ENCODE data around the gene KLF1. TPM values are rescaled to one million over a fixed set of nuclear protein-coding genes. Genes with fewer than 3 reads are reported as not detected.
A peak's percentile ranks its signal among the peaks of the same experiment; 100 is the strongest.

The KLF1 gene
- polyA plus RNA-seq, 1 donor from 2014 or later, result not detected

DNA sequence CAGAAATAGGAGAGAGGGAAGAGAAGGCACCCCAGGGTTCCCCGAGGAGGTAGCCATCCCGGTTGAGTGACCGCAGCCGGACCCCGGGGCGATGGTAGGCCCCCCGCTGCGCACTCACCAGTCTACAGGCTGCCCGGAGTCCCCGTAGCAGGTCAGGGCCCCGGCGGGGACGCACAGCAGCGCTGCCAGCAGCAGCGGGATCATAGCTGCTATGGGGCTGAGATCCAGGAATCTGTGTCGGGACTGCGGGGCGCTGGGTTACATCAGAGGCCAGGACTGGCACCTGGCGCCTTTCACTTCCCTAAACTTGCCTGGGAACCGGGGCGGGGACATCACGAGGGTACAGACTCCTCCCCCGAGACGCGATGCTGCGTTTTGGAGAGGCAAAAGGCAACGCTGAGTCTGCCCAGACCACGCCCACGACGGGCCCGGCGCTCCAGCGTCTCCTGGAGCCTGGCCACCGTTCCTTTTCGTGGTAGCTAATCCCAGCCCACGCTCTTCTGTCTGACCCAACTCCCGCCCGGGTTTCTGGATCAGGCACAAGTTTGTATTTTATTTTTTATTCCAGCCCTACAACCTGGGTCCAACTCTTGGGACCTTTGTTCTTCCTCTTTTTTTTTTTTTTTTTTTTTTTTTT lies 5.7 kb downstream of the KLF1 start, which contains the start of gene DNASE2:
TSS of gene DNASE2 (minus strand) at position 278 of the 637 bp plus-strand sequence. CDS start at position 204, 74 bp downstream.
- Histone ChIP-seq H3K27ac (ENCODE audit: low read length) (no peak within 1 kb of the TSS), H3K9me2 (ENCODE audit: insufficient read depth, low read length) (no peaks in the 10 kb centered on the region), H2AFZ (ENCODE audit: low read depth, low read length) (no peak within 1 kb of the TSS), H3K79me2 (replicated peaks; ENCODE audit: insufficient read depth, low read length) (no peaks in the 10 kb centered on the region), H3K9ac (ENCODE audit: low read length) (peak within 1 kb of the TSS; percentile 16), H3K4me3 (ENCODE audit: low read length) (peak within 1 kb of the TSS; percentile 59), H3K4me2 (ENCODE audit: low read length) (no peak within 1 kb of the TSS), H3K27me3 (ENCODE audit: insufficient read depth, low read depth, low read length) (peaks cover 42% of the 10 kb centered on the region), H4K20me1 (ENCODE audit: insufficient read depth) (no peaks in the 10 kb centered on the region), H3K36me3 (ENCODE audit: insufficient read depth, low read length) (no peaks in the 10 kb centered on the region), H3K9me3 (ENCODE audit: low read length) (no peaks in the 10 kb centered on the region), H3F3A (ENCODE audit: insufficient read depth, low read length, poor library complexity, severe bottlenecking) (no peaks in the 10 kb centered on the region)
- TF ChIP-seq EP300 (conservative IDR thresholded peaks at IDR 0.05; ENCODE audit: poor library complexity, severe bottlenecking) (no peak), RAD21 (conservative IDR thresholded peaks at IDR 0.05) (no peak), TAF1 (IDR thresholded peaks at IDR 0.05; ENCODE audit: low read depth) (no peak), POLR2AphosphoS5 (IDR thresholded peaks at IDR 0.05) (no peak), REST (IDR thresholded peaks at IDR 0.05; ENCODE audit: borderline replicate concordance) (no peak), MXI1 (conservative IDR thresholded peaks at IDR 0.05; ENCODE audit: poor library complexity, severe bottlenecking) (no peak), SMC3 (conservative IDR thresholded peaks at IDR 0.05; ENCODE audit: poor library complexity) (no peak), EZH2 (IDR thresholded peaks at IDR 0.05; ENCODE audit: borderline replicate concordance, insufficient read depth, low read length, poor library complexity, severe bottlenecking) (no peak)
- TF ChIP-seq, protein P1, sequence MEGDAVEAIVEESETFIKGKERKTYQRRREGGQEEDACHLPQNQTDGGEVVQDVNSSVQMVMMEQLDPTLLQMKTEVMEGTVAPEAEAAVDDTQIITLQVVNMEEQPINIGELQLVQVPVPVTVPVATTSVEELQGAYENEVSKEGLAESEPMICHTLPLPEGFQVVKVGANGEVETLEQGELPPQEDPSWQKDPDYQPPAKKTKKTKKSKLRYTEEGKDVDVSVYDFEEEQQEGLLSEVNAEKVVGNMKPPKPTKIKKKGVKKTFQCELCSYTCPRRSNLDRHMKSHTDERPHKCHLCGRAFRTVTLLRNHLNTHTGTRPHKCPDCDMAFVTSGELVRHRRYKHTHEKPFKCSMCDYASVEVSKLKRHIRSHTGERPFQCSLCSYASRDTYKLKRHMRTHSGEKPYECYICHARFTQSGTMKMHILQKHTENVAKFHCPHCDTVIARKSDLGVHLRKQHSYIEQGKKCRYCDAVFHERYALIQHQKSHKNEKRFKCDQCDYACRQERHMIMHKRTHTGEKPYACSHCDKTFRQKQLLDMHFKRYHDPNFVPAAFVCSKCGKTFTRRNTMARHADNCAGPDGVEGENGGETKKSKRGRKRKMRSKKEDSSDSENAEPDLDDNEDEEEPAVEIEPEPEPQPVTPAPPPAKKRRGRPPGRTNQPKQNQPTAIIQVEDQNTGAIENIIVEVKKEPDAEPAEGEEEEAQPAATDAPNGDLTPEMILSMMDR (IDR thresholded peaks at IDR 0.05; ENCODE audit: poor library complexity, severe bottlenecking), result no peak

DNA sequence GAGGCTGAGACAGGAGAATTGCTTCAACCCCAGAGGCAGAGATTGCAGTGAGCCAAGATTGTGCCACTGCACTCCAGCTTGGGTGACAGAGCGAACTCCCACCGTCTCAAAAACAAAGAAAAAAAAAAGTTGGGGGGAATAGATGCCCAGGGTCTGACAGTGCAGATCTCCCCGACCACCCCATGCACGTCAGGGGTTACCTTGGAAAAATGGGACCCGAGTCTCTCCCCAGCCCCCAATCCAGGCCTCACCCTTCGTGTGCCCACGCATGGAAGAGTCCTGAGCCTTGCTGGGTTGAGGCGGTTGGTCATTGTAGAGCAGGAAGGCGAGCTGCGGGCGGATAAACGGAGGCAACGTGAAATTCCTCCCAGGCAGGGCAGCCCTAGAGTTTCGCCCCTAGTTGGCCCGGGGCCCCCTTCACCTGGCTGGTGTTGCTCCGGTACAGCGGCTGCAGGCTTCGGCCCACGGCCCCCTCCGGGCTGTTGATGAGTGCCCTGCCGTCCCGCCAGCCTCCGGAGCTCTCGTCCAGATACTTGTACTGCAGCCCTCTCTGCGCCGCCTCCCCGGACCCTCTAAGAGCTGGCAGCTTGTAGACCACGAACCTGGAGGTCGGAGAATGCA lies 6.3 kb downstream of the KLF1 start:
- H3F3A ChIP-seq (ENCODE audit: insufficient read depth, low read length, poor library complexity, severe bottlenecking), result no peaks in the 10 kb centered on the region
- H3K27ac ChIP-seq (ENCODE audit: low read length), result no peak overlapping the region
- TF ChIP-seq POLR2AphosphoS5 (IDR thresholded peaks at IDR 0.05) (no peak), MXI1 (conservative IDR thresholded peaks at IDR 0.05; ENCODE audit: poor library complexity, severe bottlenecking) (no peak), TAF1 (IDR thresholded peaks at IDR 0.05; ENCODE audit: low read depth) (no peak), SMC3 (conservative IDR thresholded peaks at IDR 0.05; ENCODE audit: poor library complexity) (no peak), RAD21 (conservative IDR thresholded peaks at IDR 0.05) (no peak), EZH2 (IDR thresholded peaks at IDR 0.05; ENCODE audit: borderline replicate concordance, insufficient read depth, low read length, poor library complexity, severe bottlenecking) (no peak), EP300 (conservative IDR thresholded peaks at IDR 0.05; ENCODE audit: poor library complexity, severe bottlenecking) (no peak), REST (IDR thresholded peaks at IDR 0.05; ENCODE audit: borderline replicate concordance) (no peak)
- TF ChIP-seq, protein P1 (IDR thresholded peaks at IDR 0.05; ENCODE audit: poor library complexity, severe bottlenecking), result no peak
- no peaks in the 10 kb centered on the region for H3K36me3 ChIP-seq (ENCODE audit: insufficient read depth, low read length)
- no peaks in the 10 kb centered on the region for H3K79me2 ChIP-seq (replicated peaks; ENCODE audit: insufficient read depth, low read length)
- H4K20me1 ChIP-seq (ENCODE audit: insufficient read depth), result no peaks in the 10 kb centered on the region
- H3K9me3 ChIP-seq (ENCODE audit: low read length), result no peaks in the 10 kb centered on the region
- peaks cover 36% of the 10 kb centered on the region for H3K27me3 ChIP-seq (ENCODE audit: insufficient read depth, low read depth, low read length)
- no peaks in the 10 kb centered on the region for H3K9me2 ChIP-seq (ENCODE audit: insufficient read depth, low read length)
- H3K4me2 ChIP-seq (ENCODE audit: low read length), result no peak overlapping the region
- peak overlapping the region; percentile 59 for H3K4me3 ChIP-seq (ENCODE audit: low read length)
- H3K9ac ChIP-seq (ENCODE audit: low read length), result peak overlapping the region; percentile 16
- no peak overlapping the region for H2AFZ ChIP-seq (ENCODE audit: low read depth, low read length)
